Upper lobe of right lung (tissue), 1 donor: ENCODE measurements around the gene GMNC. TPM values are rescaled to one million over a fixed set of nuclear protein-coding genes. Genes with fewer than 3 reads are reported as not detected.
"Not testable (repeated sequence)": the region's sequence is repeated elsewhere in the genome, so short reads cannot be mapped to it uniquely, and the experiment has no call there.

ENCODE experiments used
- ATAC-seq: fragments of 200-7000 bp; cut with Tn5 transposase; one replicate; pipeline ENCODE4 v1.9.1; 2020; ENCODE audit warnings: mild to moderate bottlenecking, moderate library complexity
- DNase-seq: peaks from one replicate; pipeline ENCODE4 v3.0.0-alpha.2; 2020
- H3K27ac ChIP-seq: fragments of 200-600 bp; one replicate; pipeline ENCODE4 v1.8.0; 2022
- H3K27me3 ChIP-seq: fragments of 200-600 bp; one replicate; pipeline ENCODE4 v1.8.0; 2022; ENCODE audit warnings: mild to moderate bottlenecking
- H3K36me3 ChIP-seq: fragments of 200-600 bp; one replicate; pipeline ENCODE4 v1.8.0; 2022
- H3K4me1 ChIP-seq: fragments of 200-600 bp; one replicate; pipeline ENCODE4 v1.8.0; 2022
- H3K4me3 ChIP-seq: fragments of 200-600 bp; one replicate; pipeline ENCODE4 v1.8.0; 2022; ENCODE audit warnings: mild to moderate bottlenecking
- H3K9me3 ChIP-seq: fragments of 200-600 bp; one replicate; pipeline ENCODE4 v1.8.0; 2022
- intact Hi-C: fragments of 100-400 bp; cut with DNase I; formaldehyde crosslinking; loops from one replicate; pipeline ENCODE4 v1.11.0; 2022
- total RNA-seq: library from RNA; stranded (reverse); fragmentation: NEBNext Ultra II Directional; extraction: Animal tissue kit (Norgen Biotek cat#: 25700); gene quantifications from one replicate; pipeline ENCODE4 v1.2.1, GENCODE V29; 2021
- TF ChIP-seq, protein P1 (sequence below): fragments of 200-600 bp; IDR thresholded peaks from one replicate; pipeline ENCODE4 v1.8.0; 2022; ENCODE audit warnings: antibody characterized with exemption
- donor health status: DM: no; HTN: yes; CAD: no; lungs with severe emphysema.

Gene GMNC
- total RNA-seq, 1 donor from 2014 or later = not detected

DNA sequence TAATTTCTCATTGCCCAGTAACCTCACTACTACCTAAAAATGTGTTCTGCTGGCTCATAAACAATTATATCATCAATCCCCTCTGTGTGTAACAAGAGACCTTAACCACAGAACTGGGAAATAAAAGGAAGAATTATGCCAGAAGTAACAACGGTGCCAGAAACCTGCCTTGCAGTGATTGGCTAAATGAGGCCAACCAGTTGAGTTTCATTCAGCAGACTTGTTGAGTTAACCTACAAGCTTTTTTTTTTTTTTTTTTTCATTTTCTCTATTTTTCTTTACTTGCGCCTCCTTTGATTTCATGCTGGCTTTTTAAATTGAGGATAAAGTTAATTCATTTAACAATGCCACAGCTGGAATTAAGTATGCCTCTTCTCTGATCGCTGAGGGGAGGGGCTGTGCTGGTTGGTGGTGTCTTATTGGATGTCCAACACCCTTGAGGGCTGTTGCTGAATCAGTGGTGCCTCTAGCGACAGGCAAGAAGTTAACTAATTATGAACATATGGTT, 30.0 kb upstream of the GMNC start:
- no peaks in the 10 kb centered on the region for H3K27me3 ChIP-seq
- no peak overlapping the region for H3K27ac ChIP-seq
- H3K4me3 ChIP-seq = no peak overlapping the region
- ATAC-seq = no peak
- no peak for DNase-seq
- intact Hi-C loops = no loop called here
- no peaks in the 10 kb centered on the region for H3K9me3 ChIP-seq
- H3K36me3 ChIP-seq = no peaks in the 10 kb centered on the region
- no peaks in the 10 kb centered on the region for H3K4me1 ChIP-seq
- TF ChIP-seq, protein P1, sequence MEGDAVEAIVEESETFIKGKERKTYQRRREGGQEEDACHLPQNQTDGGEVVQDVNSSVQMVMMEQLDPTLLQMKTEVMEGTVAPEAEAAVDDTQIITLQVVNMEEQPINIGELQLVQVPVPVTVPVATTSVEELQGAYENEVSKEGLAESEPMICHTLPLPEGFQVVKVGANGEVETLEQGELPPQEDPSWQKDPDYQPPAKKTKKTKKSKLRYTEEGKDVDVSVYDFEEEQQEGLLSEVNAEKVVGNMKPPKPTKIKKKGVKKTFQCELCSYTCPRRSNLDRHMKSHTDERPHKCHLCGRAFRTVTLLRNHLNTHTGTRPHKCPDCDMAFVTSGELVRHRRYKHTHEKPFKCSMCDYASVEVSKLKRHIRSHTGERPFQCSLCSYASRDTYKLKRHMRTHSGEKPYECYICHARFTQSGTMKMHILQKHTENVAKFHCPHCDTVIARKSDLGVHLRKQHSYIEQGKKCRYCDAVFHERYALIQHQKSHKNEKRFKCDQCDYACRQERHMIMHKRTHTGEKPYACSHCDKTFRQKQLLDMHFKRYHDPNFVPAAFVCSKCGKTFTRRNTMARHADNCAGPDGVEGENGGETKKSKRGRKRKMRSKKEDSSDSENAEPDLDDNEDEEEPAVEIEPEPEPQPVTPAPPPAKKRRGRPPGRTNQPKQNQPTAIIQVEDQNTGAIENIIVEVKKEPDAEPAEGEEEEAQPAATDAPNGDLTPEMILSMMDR = no peak

DNA sequence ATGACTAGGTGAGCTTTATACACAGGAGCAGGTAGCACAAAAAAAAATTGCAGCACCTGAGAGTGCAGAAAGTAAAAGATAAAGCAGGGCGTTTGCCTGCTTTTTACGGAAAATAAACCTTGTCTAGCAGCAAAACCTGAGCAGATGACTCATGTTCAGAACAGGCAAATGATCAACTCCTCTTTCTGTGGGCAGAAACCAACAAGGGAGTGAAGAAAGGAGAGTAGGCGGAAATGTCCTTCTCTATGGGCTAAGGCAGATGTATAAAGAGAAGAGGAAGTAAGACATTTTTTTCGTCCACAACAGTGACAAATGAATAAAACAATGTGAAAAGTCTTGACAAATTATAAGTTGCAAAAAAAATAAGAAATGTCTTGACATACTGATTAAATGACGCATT, 24.5 kb upstream of the GMNC start:
- Histone ChIP-seq H3K4me1 (no peaks in the 10 kb centered on the region), H3K27ac (no peak overlapping the region), H3K4me3 (no peak overlapping the region), H3K36me3 (no peaks in the 10 kb centered on the region), H3K27me3 (no peaks in the 10 kb centered on the region), H3K9me3 (no peaks in the 10 kb centered on the region)
- intact Hi-C loops = no loop called here
- ATAC-seq (peak; percentile 57), DNase-seq (no peak)
- TF ChIP-seq, protein P1 = no peak

DNA sequence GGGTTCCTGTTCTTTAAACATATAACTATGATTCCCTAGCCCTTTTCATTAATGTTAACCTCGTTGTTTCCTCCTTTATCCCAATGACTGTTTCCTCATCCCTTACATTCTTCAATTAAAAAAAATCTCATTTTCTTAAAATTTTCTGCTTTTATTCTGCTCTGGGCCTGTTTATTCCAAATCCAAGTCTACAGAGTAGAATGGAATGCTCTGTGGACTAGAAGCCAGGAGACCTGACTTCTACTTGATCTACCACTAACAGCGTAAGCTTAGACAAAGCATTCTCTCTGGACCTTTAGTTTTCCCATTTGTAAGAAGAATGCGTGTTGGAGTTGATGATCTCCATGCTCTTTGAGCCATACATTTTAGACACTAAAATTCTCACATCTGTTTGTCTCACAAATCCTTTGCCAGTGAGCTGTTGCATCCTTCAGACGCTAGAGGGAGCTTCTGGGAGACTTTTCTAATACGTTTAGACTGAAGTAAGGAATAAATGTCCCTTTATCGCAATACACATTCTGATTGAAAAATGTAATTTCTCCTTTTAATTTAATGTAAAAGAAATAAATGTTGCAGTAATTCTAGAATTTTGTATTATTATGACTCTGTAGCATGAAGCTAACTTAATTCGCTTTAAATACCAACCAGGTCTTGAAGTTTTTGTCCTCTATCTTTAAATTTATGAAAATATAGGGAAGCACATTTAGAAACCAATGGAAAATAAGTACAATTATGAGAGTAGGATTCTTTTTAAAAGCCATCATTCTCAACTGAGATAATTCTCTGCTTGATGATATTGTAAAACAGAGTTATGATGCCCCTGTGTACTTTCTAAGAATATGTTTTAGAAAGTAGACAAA, 21.7 kb upstream of the GMNC start:
- Histone ChIP-seq H3K9me3 (no peaks in the 10 kb centered on the region), H3K36me3 (no peaks in the 10 kb centered on the region), H3K4me1 (no peaks in the 10 kb centered on the region), H3K27ac (no peak overlapping the region), H3K27me3 (no peaks in the 10 kb centered on the region), H3K4me3 (no peak overlapping the region)
- DNase-seq (no peak), ATAC-seq (peak; percentile 68)
- intact Hi-C loops = no loop called here
- TF ChIP-seq, protein P1 = peak; percentile 88

DNA sequence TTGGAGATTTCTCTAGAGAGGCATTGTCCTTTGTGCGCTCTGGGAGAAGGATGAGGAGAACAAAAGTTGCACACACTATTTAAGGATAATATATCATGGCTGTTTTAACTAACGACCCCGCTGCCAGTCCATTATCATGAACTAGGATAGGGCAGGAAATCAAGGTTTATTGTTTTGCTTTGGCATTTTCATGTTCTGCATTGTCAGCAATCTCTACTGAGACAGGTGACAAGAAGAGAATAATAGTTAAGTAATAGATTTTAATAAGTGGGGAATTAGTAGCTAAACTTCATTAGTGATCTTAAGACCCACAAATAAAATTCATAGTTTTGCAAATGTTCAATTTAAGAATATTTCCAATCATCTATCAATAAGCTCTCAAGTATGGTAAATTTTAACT, 20.6 kb upstream of the GMNC start:
- ATAC-seq = no peak
- Histone ChIP-seq H3K4me3 (no peak overlapping the region), H3K9me3 (no peaks in the 10 kb centered on the region), H3K27ac (no peak overlapping the region), H3K27me3 (no peaks in the 10 kb centered on the region), H3K4me1 (no peaks in the 10 kb centered on the region), H3K36me3 (no peaks in the 10 kb centered on the region)
- TF ChIP-seq, protein P1 = no peak
- intact Hi-C loops = no loop called here
- DNase-seq = no peak

DNA sequence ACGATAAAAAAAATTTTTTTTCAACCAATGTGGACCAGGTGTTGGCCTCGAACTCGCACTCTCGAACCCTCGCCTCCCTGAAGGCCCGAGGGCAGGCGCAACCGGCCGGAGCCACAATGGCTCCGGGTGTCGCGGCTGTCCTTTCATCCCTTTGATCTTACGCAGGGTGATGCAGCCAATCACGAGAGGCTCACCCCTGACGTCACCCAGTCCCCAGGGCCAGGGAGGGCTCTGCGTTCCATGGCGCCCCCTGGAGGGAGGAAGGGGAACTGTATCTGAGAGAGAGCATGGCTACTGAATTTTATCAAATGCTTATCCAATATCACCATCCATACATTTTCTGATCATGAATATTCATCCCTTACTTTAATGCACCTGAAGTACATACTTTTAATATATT, 15.4 kb upstream of the GMNC start:
- H3K4me1 ChIP-seq = no peaks in the 10 kb centered on the region
- DNase-seq (no peak), ATAC-seq (no peak)
- TF ChIP-seq, protein P1 = peak; percentile 29
- H3K27ac ChIP-seq = no peak overlapping the region
- no peaks in the 10 kb centered on the region for H3K36me3 ChIP-seq
- no peaks in the 10 kb centered on the region for H3K9me3 ChIP-seq
- no peak overlapping the region for H3K4me3 ChIP-seq
- no peaks in the 10 kb centered on the region for H3K27me3 ChIP-seq
- intact Hi-C loops = no loop called here

DNA sequence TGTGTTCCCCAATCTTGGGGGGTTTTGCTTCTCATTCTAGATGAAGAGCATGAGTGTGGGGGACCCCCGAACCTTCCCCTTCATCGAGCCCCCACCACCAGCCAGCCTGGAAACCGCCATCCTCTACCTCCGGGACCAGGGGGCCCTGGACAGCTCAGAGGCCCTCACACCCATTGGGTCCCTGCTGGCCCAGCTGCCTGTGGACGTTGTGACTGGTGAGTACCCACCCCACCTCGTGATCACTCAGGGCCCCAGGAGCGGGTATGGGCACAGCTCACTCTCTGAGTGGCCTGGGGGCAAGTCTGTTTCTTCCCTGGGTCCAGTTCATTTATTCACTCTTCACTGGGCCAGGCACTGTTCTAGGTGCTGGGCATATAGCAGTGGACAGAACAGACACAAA, 13.9 kb upstream of the GMNC start:
- H3K27me3 ChIP-seq, H3K4me1 ChIP-seq, H3K36me3 ChIP-seq, H3K9me3 ChIP-seq, intact Hi-C loops, H3K4me3 ChIP-seq, DNase-seq, H3K27ac ChIP-seq: not testable (repeated sequence)
- ATAC-seq = peak; percentile 33

DNA sequence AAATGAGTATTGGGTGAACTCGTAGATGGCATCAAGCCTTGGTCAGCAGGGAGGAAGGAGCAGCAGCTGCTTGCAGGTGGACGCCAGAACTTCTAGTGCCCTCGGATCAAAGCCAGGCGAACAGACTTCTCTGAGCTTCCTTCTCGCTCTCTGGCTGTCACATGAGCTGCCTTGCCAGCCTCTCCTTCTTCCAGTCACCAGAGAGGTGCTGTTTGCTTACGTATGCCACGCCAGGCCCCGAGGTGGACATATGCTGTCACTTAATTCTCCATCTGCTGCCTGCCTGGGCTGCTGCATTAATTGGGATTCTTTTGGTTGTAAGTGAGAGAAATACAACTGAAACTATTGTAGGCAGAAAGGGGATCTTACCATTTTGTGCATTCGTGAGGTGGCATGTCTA, 12.6 kb upstream of the GMNC start:
- ATAC-seq, H3K36me3 ChIP-seq, H3K27ac ChIP-seq, H3K4me1 ChIP-seq, H3K9me3 ChIP-seq, intact Hi-C loops, H3K27me3 ChIP-seq, DNase-seq, H3K4me3 ChIP-seq: not testable (repeated sequence)
